Thoracic aorta (tissue), 2 donors: ENCODE results near the gene TNF. TPM values are rescaled to one million over a fixed set of nuclear protein-coding genes. Genes with fewer than 3 reads are reported as not detected.

Source experiments
- ATAC-seq: fragments of 150-250 bp; one replicate; pipeline ENCODE4 v1.8.0; 2017; ENCODE audit warnings: low read depth; ENCODE audit not compliant: insufficient number of reproducible peaks, low FRiP score
- DNase-seq: peaks from one replicate; pipeline ENCODE4 v3.0.0-alpha.2; 2020; ENCODE audit warnings: low spot score
- H3K27ac ChIP-seq, 2 donors: fragments of 200-600 bp; sonication (generic); 1 replicate in 1 of 2; 2 replicates in 1 of 2; pipeline ENCODE4 v1.5.1; 2016; ENCODE audit warnings: mild to moderate bottlenecking in 2 of 2, moderate library complexity in 2 of 2
- H3K27me3 ChIP-seq: fragments of 200-600 bp; sonication (generic); replicated peaks from 2 replicates; pipeline ENCODE4 v1.6.0; 2016; ENCODE audit warnings: mild to moderate bottlenecking; ENCODE audit not compliant: insufficient read depth
- H3K36me3 ChIP-seq: fragments of 200-600 bp; sonication (generic); one replicate; pipeline ENCODE4 v1.5.1; 2016
- H3K4me1 ChIP-seq, 2 donors: fragments of 200-600 bp; sonication (generic); 1 replicate in 1 of 2; 2 replicates in 1 of 2; pipeline versions ENCODE4 v1.5.1 to v1.6.0; 2016; ENCODE audit warnings: low read depth in 2 of 2, mild to moderate bottlenecking in 1 of 2; ENCODE audit not compliant: control insufficient read depth in 1 of 2
- H3K4me3 ChIP-seq: fragments of 200-600 bp; sonication (generic); 2 replicates; pipeline ENCODE4 v1.5.1; 2016; ENCODE audit warnings: mild to moderate bottlenecking
- H3K9me3 ChIP-seq: fragments of 200-600 bp; sonication (generic); 2 replicates; pipeline ENCODE4 v1.5.1; 2016
- total RNA-seq, 2 donors: library from RNA; depleted of rRNA; stranded (reverse); fragments of >200 nt; gene quantifications; one replicate each; pipeline versions ENCODE4 v1.1.0 to v1.2.3, GENCODE V29; 2016
- TF ChIP-seq, protein P1 (sequence below): fragments of 200-600 bp; sonication (generic); IDR thresholded peaks from one replicate; pipeline ENCODE4 v1.5.1; 2019; ENCODE audit warnings: antibody characterized with exemption

The TNF gene
- total RNA-seq, 2 donors from 2014 or later: 0.71 to 3.2 TPM

DNA sequence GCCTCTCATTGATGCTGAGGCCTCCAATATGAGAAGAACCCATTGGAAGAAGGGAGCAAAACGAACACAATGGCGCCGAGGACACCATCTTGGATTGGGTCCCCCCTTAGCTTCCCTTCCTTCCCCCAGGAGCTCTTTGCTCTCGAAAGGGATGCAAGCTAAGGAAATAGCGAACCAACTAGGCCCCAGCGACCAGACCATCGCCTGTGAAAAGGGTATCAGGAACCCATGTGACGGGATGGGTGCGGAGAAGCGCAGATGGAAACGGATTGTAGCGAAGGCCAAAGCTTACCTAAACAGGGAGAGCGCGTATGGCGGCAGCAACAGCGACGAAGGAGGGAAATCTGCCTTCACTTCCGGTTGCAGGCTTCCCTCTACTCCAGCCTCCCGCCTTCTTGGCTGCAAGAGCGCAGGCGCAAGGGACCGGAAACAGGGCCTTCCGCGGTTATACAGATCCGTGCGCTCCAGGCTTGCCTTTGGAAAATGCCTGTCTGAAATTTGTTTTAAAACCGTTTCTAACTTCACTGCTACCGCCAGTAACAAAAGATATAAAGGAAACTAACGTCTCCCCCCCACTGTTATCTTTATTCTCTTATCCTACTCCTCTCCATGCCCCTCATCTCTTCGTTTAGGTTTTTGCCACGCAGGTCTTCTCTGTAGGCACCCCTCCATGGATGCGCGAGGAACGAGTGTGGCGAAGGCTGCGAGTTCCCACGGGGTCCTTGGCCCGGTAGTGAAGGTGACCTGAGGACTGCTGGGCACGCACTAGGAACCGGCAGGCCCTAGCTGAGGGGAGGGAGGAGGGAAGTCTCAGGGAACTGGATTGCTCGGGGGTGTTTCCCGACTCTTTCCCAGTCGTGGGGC is 33.5 kb upstream of the TNF start, which contains the start of gene DDX39B:
Gene DDX39B (minus strand): TSS at position 346 of the 864 bp plus-strand sequence. CDS start 1,471 bp downstream, outside the sequence.
- Histone ChIP-seq H3K4me1 (peaks cover 25 to 41% of the 10 kb centered on the region in 2 donors), H3K27ac (peak within 1 kb of the TSS; percentile 79 to 98), H3K27me3 (no peaks in the 10 kb centered on the region), H3K36me3 (peaks cover 25% of the 10 kb centered on the region), H3K4me3 (peak within 1 kb of the TSS; percentile 85), H3K9me3 (no peaks in the 10 kb centered on the region)
- DNase-seq (peak; percentile 88), ATAC-seq (peak; percentile 93)
- TF ChIP-seq, protein P1, sequence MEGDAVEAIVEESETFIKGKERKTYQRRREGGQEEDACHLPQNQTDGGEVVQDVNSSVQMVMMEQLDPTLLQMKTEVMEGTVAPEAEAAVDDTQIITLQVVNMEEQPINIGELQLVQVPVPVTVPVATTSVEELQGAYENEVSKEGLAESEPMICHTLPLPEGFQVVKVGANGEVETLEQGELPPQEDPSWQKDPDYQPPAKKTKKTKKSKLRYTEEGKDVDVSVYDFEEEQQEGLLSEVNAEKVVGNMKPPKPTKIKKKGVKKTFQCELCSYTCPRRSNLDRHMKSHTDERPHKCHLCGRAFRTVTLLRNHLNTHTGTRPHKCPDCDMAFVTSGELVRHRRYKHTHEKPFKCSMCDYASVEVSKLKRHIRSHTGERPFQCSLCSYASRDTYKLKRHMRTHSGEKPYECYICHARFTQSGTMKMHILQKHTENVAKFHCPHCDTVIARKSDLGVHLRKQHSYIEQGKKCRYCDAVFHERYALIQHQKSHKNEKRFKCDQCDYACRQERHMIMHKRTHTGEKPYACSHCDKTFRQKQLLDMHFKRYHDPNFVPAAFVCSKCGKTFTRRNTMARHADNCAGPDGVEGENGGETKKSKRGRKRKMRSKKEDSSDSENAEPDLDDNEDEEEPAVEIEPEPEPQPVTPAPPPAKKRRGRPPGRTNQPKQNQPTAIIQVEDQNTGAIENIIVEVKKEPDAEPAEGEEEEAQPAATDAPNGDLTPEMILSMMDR: no peak

DNA sequence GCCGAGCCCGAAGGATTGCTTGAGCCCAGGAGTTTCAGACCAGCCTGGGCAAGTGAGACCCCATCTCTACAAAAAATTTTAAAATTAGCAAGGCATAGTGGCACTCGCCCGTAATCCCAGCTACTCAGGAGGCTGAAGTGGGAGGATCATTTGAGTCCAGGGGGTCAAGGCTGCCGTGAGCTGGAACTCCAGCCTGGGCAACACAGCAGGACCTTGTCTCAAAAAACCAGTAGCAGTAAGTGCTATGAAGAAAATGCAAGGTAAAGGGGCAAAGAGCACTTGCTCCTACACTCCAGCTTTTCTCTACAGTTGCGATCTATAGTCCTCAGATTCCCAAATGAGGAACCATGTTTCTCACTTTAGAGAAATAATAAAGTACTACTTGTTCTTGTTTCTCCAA is 31.7 kb upstream of the TNF start:
- no peak overlapping the region for H3K27ac ChIP-seq
- DNase-seq: no peak
- H3K9me3 ChIP-seq: no peaks in the 10 kb centered on the region
- H3K4me3 ChIP-seq: no peak overlapping the region
- peaks cover 13% of the 10 kb centered on the region for H3K36me3 ChIP-seq
- no peak for ATAC-seq
- no peaks in the 10 kb centered on the region for H3K27me3 ChIP-seq
- peaks cover 32 to 49% of the 10 kb centered on the region in 2 donors for H3K4me1 ChIP-seq
- TF ChIP-seq, protein P1: no peak

DNA sequence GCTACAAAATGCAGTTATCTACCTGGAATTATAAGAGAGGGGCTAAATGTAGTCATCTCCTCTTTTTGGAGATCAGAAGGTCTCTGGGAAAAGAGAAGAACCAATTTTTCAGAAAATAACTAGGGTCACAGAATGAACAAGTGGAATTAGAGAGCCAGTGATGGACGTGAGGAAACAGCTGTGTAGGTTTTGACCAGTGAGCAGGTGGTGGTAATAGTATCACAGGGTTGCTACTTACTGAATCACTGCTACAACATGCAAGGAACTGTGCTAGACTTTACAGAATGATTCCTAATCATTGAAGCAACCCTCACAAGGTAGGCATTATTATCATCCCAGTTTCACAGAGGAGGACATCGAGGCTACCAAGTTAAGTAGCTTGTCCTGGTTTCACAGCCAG is 30.7 kb upstream of the TNF start:
- peaks cover 6% of the 10 kb centered on the region for H3K36me3 ChIP-seq
- H3K4me3 ChIP-seq: no peak overlapping the region
- H3K9me3 ChIP-seq: no peaks in the 10 kb centered on the region
- peaks cover 24 to 41% of the 10 kb centered on the region in 2 donors for H3K4me1 ChIP-seq
- no peak for ATAC-seq
- H3K27me3 ChIP-seq: no peaks in the 10 kb centered on the region
- TF ChIP-seq, protein P1: no peak
- no peak for DNase-seq
- no peak overlapping the region for H3K27ac ChIP-seq

DNA sequence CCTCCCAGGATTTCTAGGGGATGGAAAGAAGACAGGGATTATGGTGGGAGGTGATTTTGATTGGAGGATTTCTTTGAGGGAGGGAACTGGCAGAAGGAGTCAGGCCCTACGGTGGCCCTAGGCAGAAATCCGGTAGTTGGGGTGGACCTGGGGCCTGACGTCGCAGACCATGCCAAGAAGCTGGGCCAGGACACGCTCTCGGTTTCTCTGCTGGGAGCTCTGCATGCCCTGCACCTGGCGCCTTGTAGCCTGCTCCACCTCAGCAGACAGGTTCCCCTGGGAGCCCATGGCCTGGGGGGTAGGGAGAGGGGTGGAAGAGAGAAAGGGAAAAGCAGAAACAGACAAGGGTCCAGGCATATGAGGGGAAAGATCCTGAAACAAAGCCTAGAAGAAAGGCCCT is 30.1 kb upstream of the TNF start:
- Histone ChIP-seq H3K36me3 (peaks cover 3% of the 10 kb centered on the region), H3K27ac (no peak overlapping the region), H3K4me1 (peaks cover 18 to 35% of the 10 kb centered on the region in 2 donors), H3K4me3 (no peak overlapping the region), H3K27me3 (no peaks in the 10 kb centered on the region), H3K9me3 (no peaks in the 10 kb centered on the region)
- no peak for DNase-seq
- ATAC-seq: no peak
- TF ChIP-seq, protein P1: no peak

DNA sequence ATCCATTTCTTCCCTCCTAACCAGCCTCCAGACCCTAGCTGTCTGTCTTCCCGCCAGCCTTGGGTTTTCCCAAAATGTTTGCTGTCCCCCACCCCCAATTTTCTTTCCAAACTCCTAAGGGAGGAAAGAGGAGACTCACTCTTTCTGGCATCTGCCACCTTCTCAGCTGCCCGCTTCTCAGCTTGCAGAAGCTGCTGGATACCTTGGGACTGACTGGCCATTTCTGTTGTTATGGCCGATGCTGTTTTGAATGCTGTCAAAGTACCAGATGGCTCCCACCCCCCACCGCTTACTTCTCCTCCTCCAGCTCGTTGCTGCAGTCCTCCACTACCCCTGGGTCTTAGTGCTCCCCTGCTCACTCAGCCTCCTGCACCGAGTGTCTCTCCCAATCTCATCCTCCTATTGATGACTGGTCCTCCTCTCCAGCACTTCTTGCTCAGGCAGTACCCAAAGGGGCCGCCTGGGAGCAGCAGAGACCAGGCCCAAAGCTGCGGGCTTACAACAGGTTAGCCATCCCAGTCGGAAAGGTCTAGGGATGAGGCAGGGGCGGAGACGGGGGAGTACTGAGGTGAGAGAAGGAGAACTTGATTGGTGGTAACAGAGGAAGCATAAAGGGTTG is 28.9 kb upstream of the TNF start, which contains the start of gene ATP6V1G2:
Gene ATP6V1G2 (minus strand): TSS at position 270 of the 619 bp plus-strand sequence. CDS start 49 bp downstream, at position 221.
- Histone ChIP-seq H3K27me3 (no peaks in the 10 kb centered on the region), H3K36me3 (peaks cover 12% of the 10 kb centered on the region), H3K4me1 (peaks cover 13 to 28% of the 10 kb centered on the region in 2 donors), H3K27ac (peak within 1 kb of the TSS; percentile 70 to 76), H3K4me3 (peak within 1 kb of the TSS; percentile 74), H3K9me3 (no peaks in the 10 kb centered on the region)
- TF ChIP-seq, protein P1: peak; percentile 97
- DNase-seq (peak; percentile 67), ATAC-seq (peak; percentile 42)
